WTC11 (cell line): Measurements from ENCODE around the gene AXDND1. TPM values are rescaled to one million over a fixed set of nuclear protein-coding genes. Genes with fewer than 3 reads are reported as not detected.

Source experiments
- ATAC-seq: fragments of 200-7000 bp; cut with Tn5 transposase; 2 replicates; pipeline ENCODE4 v1.10.0; 2021; ENCODE audit warnings: mild to moderate bottlenecking, moderate library complexity
- CTCF ChIA-PET: fragments of 300-600 bp; sonication (Branson Sonifier 250); formaldehyde crosslinking; loops from one replicate; lab custom pipeline; 2021; ENCODE audit warnings: antibody characterized with exemption; lab: Charles Lee
- POLR2A ChIA-PET: fragments of 350-600 bp; sonication (Branson Sonifier 250); formaldehyde crosslinking; loops from one replicate; lab custom pipeline; 2021; ENCODE audit warnings: antibody characterized with exemption; lab: Charles Lee
- DNase-seq: peaks from one replicate; pipeline ENCODE4 v3.0.0; 2021; ENCODE audit warnings: low spot score
- H3K27ac Mint-ChIP-seq: 2 replicates; pipeline ENCODE4 v1.8.0; 2021; ENCODE audit warnings: mixed read lengths
- H3K27me3 Mint-ChIP-seq: 2 replicates; pipeline ENCODE4 v1.8.0; 2021; ENCODE audit warnings: low read depth, mild to moderate bottlenecking, moderate library complexity, mixed read lengths
- H3K36me3 Mint-ChIP-seq: 2 replicates; pipeline ENCODE4 v1.8.0; 2021; ENCODE audit warnings: mixed read lengths
- H3K4me1 Mint-ChIP-seq: 2 replicates; pipeline ENCODE4 v1.8.0; 2022; ENCODE audit warnings: mixed read lengths
- H3K4me3 Mint-ChIP-seq: 2 replicates; pipeline ENCODE4 v1.8.0; 2021; ENCODE audit warnings: mild to moderate bottlenecking, moderate library complexity, mixed read lengths
- H3K9me3 Mint-ChIP-seq: 2 replicates; pipeline ENCODE4 v1.8.0; 2021; ENCODE audit warnings: mixed read lengths
- CREB1 ChIP-seq: sonication (generic); formaldehyde crosslinking; IDR thresholded peaks from 2 replicates; pipeline ENCODE4 v1.8.0; 2023; ENCODE audit warnings: mild to moderate bottlenecking, missing genetic modification reagents
- CREM ChIP-seq: sonication (generic); formaldehyde crosslinking; IDR thresholded peaks from 2 replicates; pipeline ENCODE4 v1.8.1; 2022; ENCODE audit warnings: mild to moderate bottlenecking, missing genetic modification reagents, moderate library complexity
- EMX1 ChIP-seq: fragments of 250-450 bp; sonication (Bioruptor Pico); IDR thresholded peaks from 2 replicates; pipeline ENCODE4 v1.8.0; 2021; ENCODE audit warnings: mild to moderate bottlenecking
- ETV6 ChIP-seq: sonication (generic); formaldehyde crosslinking; IDR thresholded peaks from 2 replicates; pipeline ENCODE4 v1.8.1; 2022; ENCODE audit warnings: mild to moderate bottlenecking, missing genetic modification reagents
- JUN ChIP-seq: sonication (generic); formaldehyde crosslinking; IDR thresholded peaks from 2 replicates; pipeline ENCODE4 v1.8.0; 2023; ENCODE audit warnings: mild to moderate bottlenecking, missing genetic modification reagents
- NR1H2 ChIP-seq: sonication (generic); formaldehyde crosslinking; IDR thresholded peaks from 2 replicates; pipeline ENCODE4 v1.9.0; 2021; ENCODE audit warnings: mild to moderate bottlenecking, moderate library complexity, missing genetic modification reagents
- RORB ChIP-seq: fragments of 250-450 bp; sonication (Bioruptor Pico); IDR thresholded peaks from 2 replicates; pipeline ENCODE4 v1.9.0; 2021; ENCODE audit warnings: mild to moderate bottlenecking
- SMAD4 ChIP-seq: sonication (generic); formaldehyde crosslinking; IDR thresholded peaks from 2 replicates; pipeline ENCODE4 v1.8.0; 2022; ENCODE audit warnings: mild to moderate bottlenecking, missing genetic modification reagents
- TEAD1 ChIP-seq: sonication (generic); formaldehyde crosslinking; IDR thresholded peaks from 2 replicates; pipeline ENCODE4 v1.8.0; 2022; ENCODE audit warnings: mild to moderate bottlenecking, missing genetic modification reagents
- TP53 ChIP-seq: sonication (generic); formaldehyde crosslinking; IDR thresholded peaks from 2 replicates; pipeline ENCODE4 v1.8.1; 2023; ENCODE audit warnings: mild to moderate bottlenecking, missing genetic modification reagents
- ZBTB21 ChIP-seq: sonication (generic); formaldehyde crosslinking; IDR thresholded peaks from 2 replicates; pipeline ENCODE4 v1.8.1; 2023; ENCODE audit warnings: mild to moderate bottlenecking, missing genetic modification reagents, borderline replicate concordance
- ZNF416 ChIP-seq: fragments of 250-450 bp; sonication (Bioruptor Pico); IDR thresholded peaks from 2 replicates; pipeline ENCODE4 v1.9.0; 2021; ENCODE audit warnings: mild to moderate bottlenecking, inconsistent platforms
- ZNF423 ChIP-seq: fragments of 250-450 bp; sonication (Bioruptor Pico); IDR thresholded peaks from 2 replicates; pipeline ENCODE4 v2.1.2; 2022; ENCODE audit warnings: mild to moderate bottlenecking, moderate library complexity
- total RNA-seq: library from RNA; stranded (reverse); gene quantifications from 3 replicates; pipeline ENCODE4 v1.2.3, GENCODE V29; 2021
- TF ChIP-seq, protein P1 (sequence below): sonication (generic); formaldehyde crosslinking; IDR thresholded peaks from 2 replicates; pipeline ENCODE4 v1.8.1; 2023; ENCODE audit warnings: mild to moderate bottlenecking, missing genetic modification reagents
- TF ChIP-seq, protein P2 (sequence below): sonication (generic); formaldehyde crosslinking; IDR thresholded peaks from 2 replicates; pipeline ENCODE4 v1.8.1; 2023; ENCODE audit warnings: mild to moderate bottlenecking, missing genetic modification reagents
- TF ChIP-seq, protein P3 (sequence below): sonication (generic); formaldehyde crosslinking; conservative IDR thresholded peaks from 2 replicates; pipeline ENCODE4 v1.8.1; 2023; ENCODE audit warnings: mild to moderate bottlenecking, low read depth, missing genetic modification reagents, moderate library complexity
- TF ChIP-seq, protein P4 (sequence below): fragments of 250-450 bp; sonication (Bioruptor Pico); IDR thresholded peaks from 2 replicates; pipeline ENCODE4 v1.9.0; 2021; ENCODE audit warnings: mild to moderate bottlenecking, borderline replicate concordance
- TF ChIP-seq, protein P5 (sequence below): sonication (generic); formaldehyde crosslinking; IDR thresholded peaks from 2 replicates; pipeline ENCODE4 v1.8.0; 2023; ENCODE audit warnings: mild to moderate bottlenecking, missing genetic modification reagents
- TF ChIP-seq, protein P6 (sequence below): fragments of 250-450 bp; sonication (Bioruptor Pico); IDR thresholded peaks from 2 replicates; pipeline ENCODE4 v2.1.2; 2022; ENCODE audit warnings: mild to moderate bottlenecking, moderate library complexity

Gene AXDND1
- total RNA-seq, 1 experiment from 2014 or later, result not detected

DNA sequence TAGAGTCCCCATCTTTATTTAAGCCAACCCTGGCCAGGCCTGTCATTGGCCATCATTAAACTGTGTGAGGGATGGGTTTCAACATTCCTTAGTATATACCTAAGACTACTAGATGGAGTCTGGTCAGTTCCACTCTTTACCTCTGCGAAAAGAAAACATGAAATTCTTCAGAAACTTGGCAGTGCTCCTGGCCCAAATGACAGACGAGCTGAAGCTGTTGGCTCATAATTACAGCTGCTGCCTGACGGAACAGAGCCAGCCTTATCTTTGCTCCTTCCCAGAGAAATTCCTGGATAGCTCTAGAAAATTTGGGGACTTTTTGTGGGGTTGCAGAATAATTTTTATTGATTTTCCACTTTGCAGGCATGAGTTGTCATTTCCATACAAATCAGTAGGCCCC, 179.6 kb downstream of the AXDND1 start (continued):
- TF ChIP-seq, protein P1, sequence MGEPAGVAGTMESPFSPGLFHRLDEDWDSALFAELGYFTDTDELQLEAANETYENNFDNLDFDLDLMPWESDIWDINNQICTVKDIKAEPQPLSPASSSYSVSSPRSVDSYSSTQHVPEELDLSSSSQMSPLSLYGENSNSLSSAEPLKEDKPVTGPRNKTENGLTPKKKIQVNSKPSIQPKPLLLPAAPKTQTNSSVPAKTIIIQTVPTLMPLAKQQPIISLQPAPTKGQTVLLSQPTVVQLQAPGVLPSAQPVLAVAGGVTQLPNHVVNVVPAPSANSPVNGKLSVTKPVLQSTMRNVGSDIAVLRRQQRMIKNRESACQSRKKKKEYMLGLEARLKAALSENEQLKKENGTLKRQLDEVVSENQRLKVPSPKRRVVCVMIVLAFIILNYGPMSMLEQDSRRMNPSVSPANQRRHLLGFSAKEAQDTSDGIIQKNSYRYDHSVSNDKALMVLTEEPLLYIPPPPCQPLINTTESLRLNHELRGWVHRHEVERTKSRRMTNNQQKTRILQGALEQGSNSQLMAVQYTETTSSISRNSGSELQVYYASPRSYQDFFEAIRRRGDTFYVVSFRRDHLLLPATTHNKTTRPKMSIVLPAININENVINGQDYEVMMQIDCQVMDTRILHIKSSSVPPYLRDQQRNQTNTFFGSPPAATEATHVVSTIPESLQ (CRISPR knock-in tag), result no peak
- TF ChIP-seq, protein P2, sequence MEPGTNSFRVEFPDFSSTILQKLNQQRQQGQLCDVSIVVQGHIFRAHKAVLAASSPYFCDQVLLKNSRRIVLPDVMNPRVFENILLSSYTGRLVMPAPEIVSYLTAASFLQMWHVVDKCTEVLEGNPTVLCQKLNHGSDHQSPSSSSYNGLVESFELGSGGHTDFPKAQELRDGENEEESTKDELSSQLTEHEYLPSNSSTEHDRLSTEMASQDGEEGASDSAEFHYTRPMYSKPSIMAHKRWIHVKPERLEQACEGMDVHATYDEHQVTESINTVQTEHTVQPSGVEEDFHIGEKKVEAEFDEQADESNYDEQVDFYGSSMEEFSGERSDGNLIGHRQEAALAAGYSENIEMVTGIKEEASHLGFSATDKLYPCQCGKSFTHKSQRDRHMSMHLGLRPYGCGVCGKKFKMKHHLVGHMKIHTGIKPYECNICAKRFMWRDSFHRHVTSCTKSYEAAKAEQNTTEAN, result no peak
- no peak for TF ChIP-seq TP53
- TF ChIP-seq EMX1 (CRISPR knock-in tag), result no peak
- TF ChIP-seq CREB1 (CRISPR knock-in tag), result no peak
- no peak for TF ChIP-seq RORB (CRISPR knock-in tag)
- TF ChIP-seq, all 79 proteins: peak for 0

DNA sequence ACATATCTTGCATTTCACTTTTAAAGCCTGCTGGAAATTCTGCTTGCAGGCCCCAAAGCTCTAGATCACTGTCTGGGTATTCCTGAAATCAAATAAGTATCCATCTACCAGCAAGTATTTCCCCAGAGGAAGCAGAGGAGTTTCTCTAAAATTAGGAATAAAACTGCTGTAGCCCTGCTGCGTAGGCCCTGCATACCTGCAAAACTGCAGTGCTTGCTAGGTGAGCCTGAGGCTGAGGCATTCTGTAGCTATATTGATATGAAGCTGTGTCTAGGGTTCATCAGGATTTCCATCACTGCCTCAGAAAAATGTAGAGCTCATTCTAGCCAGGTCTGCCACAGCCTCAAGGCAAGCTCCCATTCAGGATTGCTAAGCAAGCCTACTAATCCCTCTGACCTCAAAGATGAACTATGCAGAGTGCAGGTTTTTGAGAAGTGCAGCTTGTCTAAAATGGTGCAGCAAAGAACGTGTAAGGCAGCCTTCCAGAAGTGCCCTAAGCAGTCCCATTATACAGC, 181.3 kb downstream of the AXDND1 start:
- Mint-ChIP-seq H3K27ac (no peak overlapping the region), H3K9me3 (no peaks in the 10 kb centered on the region), H3K27me3 (no peaks in the 10 kb centered on the region; the same call in 1 of the 2 replicates), H3K36me3 (0 out of 2 replicates have a peak, but pooled peaks cover 2% of the 10 kb centered on the region), H3K4me1 (peaks cover 6% of the 10 kb centered on the region), H3K4me3 (no peak overlapping the region)
- TF ChIP-seq RORB (CRISPR knock-in tag) (no peak), ETV6 (CRISPR knock-in tag) (no peak), JUN (CRISPR knock-in tag) (no peak), ZBTB21 (CRISPR knock-in tag) (no peak), CREM (CRISPR knock-in tag) (no peak), ZNF416 (CRISPR knock-in tag) (no peak), NR1H2 (no peak), TEAD1 (no peak), CREB1 (CRISPR knock-in tag) (no peak), SMAD4 (no peak), ZNF423 (CRISPR knock-in tag) (no peak)
- TF ChIP-seq, protein P3, sequence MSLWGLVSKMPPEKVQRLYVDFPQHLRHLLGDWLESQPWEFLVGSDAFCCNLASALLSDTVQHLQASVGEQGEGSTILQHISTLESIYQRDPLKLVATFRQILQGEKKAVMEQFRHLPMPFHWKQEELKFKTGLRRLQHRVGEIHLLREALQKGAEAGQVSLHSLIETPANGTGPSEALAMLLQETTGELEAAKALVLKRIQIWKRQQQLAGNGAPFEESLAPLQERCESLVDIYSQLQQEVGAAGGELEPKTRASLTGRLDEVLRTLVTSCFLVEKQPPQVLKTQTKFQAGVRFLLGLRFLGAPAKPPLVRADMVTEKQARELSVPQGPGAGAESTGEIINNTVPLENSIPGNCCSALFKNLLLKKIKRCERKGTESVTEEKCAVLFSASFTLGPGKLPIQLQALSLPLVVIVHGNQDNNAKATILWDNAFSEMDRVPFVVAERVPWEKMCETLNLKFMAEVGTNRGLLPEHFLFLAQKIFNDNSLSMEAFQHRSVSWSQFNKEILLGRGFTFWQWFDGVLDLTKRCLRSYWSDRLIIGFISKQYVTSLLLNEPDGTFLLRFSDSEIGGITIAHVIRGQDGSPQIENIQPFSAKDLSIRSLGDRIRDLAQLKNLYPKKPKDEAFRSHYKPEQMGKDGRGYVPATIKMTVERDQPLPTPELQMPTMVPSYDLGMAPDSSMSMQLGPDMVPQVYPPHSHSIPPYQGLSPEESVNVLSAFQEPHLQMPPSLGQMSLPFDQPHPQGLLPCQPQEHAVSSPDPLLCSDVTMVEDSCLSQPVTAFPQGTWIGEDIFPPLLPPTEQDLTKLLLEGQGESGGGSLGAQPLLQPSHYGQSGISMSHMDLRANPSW (CRISPR knock-in tag), result no peak
- TF ChIP-seq, protein P4, sequence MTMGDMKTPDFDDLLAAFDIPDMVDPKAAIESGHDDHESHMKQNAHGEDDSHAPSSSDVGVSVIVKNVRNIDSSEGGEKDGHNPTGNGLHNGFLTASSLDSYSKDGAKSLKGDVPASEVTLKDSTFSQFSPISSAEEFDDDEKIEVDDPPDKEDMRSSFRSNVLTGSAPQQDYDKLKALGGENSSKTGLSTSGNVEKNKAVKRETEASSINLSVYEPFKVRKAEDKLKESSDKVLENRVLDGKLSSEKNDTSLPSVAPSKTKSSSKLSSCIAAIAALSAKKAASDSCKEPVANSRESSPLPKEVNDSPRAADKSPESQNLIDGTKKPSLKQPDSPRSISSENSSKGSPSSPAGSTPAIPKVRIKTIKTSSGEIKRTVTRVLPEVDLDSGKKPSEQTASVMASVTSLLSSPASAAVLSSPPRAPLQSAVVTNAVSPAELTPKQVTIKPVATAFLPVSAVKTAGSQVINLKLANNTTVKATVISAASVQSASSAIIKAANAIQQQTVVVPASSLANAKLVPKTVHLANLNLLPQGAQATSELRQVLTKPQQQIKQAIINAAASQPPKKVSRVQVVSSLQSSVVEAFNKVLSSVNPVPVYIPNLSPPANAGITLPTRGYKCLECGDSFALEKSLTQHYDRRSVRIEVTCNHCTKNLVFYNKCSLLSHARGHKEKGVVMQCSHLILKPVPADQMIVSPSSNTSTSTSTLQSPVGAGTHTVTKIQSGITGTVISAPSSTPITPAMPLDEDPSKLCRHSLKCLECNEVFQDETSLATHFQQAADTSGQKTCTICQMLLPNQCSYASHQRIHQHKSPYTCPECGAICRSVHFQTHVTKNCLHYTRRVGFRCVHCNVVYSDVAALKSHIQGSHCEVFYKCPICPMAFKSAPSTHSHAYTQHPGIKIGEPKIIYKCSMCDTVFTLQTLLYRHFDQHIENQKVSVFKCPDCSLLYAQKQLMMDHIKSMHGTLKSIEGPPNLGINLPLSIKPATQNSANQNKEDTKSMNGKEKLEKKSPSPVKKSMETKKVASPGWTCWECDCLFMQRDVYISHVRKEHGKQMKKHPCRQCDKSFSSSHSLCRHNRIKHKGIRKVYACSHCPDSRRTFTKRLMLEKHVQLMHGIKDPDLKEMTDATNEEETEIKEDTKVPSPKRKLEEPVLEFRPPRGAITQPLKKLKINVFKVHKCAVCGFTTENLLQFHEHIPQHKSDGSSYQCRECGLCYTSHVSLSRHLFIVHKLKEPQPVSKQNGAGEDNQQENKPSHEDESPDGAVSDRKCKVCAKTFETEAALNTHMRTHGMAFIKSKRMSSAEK, result no peak
- TF ChIP-seq, protein P5, sequence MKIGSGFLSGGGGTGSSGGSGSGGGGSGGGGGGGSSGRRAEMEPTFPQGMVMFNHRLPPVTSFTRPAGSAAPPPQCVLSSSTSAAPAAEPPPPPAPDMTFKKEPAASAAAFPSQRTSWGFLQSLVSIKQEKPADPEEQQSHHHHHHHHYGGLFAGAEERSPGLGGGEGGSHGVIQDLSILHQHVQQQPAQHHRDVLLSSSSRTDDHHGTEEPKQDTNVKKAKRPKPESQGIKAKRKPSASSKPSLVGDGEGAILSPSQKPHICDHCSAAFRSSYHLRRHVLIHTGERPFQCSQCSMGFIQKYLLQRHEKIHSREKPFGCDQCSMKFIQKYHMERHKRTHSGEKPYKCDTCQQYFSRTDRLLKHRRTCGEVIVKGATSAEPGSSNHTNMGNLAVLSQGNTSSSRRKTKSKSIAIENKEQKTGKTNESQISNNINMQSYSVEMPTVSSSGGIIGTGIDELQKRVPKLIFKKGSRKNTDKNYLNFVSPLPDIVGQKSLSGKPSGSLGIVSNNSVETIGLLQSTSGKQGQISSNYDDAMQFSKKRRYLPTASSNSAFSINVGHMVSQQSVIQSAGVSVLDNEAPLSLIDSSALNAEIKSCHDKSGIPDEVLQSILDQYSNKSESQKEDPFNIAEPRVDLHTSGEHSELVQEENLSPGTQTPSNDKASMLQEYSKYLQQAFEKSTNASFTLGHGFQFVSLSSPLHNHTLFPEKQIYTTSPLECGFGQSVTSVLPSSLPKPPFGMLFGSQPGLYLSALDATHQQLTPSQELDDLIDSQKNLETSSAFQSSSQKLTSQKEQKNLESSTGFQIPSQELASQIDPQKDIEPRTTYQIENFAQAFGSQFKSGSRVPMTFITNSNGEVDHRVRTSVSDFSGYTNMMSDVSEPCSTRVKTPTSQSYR (CRISPR knock-in tag), result no peak
- TF ChIP-seq, protein P6, sequence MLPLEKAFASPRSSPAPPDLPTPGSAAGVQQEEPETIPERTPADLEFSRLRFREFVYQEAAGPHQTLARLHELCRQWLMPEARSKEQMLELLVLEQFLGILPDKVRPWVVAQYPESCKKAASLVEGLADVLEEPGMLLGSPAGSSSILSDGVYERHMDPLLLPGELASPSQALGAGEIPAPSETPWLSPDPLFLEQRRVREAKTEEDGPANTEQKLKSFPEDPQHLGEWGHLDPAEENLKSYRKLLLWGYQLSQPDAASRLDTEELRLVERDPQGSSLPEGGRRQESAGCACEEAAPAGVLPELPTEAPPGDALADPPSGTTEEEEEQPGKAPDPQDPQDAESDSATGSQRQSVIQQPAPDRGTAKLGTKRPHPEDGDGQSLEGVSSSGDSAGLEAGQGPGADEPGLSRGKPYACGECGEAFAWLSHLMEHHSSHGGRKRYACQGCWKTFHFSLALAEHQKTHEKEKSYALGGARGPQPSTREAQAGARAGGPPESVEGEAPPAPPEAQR (CRISPR knock-in tag), result no peak
- POLR2A ChIA-PET, result no interaction called here
- ATAC-seq, result no peak
- no peak for DNase-seq
- CTCF ChIA-PET, result no interaction called here
